SK-N-SH (cell line): ENCODE results near the gene ROR2.

Experiments used
- EP300 ChIP-seq, 2 experiments: IDR thresholded peaks; 2 replicates each; pipeline versions ENCODE4 v1.4.0 to v1.6.1; 2012; ENCODE audit warnings: borderline replicate concordance in 1 of 2, low read depth in 1 of 2, low read length in 1 of 2
- FOXJ3 ChIP-seq: sonication (generic); formaldehyde crosslinking; IDR thresholded peaks from 2 replicates; pipeline ENCODE4 v1.5.1; 2020; ENCODE audit warnings: mild to moderate bottlenecking, missing genetic modification reagents
- RXRA ChIP-seq: IDR thresholded peaks from 2 replicates; pipeline ENCODE4 v1.4.0; 2012; ENCODE audit warnings: low read depth, mild to moderate bottlenecking, borderline replicate concordance
- TAF1 ChIP-seq: IDR thresholded peaks from 2 replicates; pipeline ENCODE4 v1.6.1; 2012; ENCODE audit warnings: low read depth, mild to moderate bottlenecking, low read length, moderate library complexity, borderline replicate concordance
- TF ChIP-seq, protein P1 (sequence below): fragments of 200-600 bp; sonication (generic); IDR thresholded peaks from 2 replicates; pipeline ENCODE4 v1.6.1; 2017; ENCODE audit warnings: antibody characterized with exemption, mild to moderate bottlenecking, moderate library complexity

DNA sequence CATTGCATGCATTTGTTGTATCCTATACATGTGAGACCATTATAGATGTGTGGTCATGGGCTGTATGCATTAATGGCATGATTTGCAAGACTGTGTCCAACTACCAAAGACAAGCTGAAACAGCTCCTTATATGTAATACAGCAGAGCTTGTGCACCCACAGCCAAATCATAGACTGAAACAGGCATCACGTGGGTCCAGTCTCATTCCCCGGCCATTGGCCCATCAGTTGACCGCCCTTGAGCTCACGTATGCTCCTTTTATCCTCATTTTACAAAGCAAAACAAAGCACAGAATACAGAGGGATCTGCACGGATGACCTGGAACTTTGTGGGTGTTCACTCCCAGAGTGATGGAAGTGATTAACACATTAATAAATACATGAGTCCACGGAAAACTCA is 109.1 kb downstream of the ROR2 start:
- TF ChIP-seq, protein P1, sequence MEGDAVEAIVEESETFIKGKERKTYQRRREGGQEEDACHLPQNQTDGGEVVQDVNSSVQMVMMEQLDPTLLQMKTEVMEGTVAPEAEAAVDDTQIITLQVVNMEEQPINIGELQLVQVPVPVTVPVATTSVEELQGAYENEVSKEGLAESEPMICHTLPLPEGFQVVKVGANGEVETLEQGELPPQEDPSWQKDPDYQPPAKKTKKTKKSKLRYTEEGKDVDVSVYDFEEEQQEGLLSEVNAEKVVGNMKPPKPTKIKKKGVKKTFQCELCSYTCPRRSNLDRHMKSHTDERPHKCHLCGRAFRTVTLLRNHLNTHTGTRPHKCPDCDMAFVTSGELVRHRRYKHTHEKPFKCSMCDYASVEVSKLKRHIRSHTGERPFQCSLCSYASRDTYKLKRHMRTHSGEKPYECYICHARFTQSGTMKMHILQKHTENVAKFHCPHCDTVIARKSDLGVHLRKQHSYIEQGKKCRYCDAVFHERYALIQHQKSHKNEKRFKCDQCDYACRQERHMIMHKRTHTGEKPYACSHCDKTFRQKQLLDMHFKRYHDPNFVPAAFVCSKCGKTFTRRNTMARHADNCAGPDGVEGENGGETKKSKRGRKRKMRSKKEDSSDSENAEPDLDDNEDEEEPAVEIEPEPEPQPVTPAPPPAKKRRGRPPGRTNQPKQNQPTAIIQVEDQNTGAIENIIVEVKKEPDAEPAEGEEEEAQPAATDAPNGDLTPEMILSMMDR = no peak
- TF ChIP-seq FOXJ3 (CRISPR knock-in tag) (no peak), EP300 (IDR thresholded peaks at IDR 0.05; ENCODE audit: borderline replicate concordance in 1 of 2, low read depth in 1 of 2, low read length in 1 of 2) (no peak), TAF1 (no peak), RXRA (no peak)
